ENCODE data around the gene APPL2.

The APPL2 gene

GRCh38 chr12:105237666-105238065 is 1.7 kb upstream of the APPL2 start:
- Mint-ChIP-seq H3K27ac (no peak overlapping the region), H3K4me1 (ENCODE audit: low read depth) (peaks cover 30% of the 10 kb centered on the region), H3K36me3 (ENCODE audit: low read depth) (peaks cover 8% of the 10 kb centered on the region), H3K4me3 (no peak overlapping the region), H3K9me3 (no peaks in the 10 kb centered on the region), H3K27me3 (ENCODE audit: low read depth) (peaks cover 4% of the 10 kb centered on the region)

GRCh38 chr12:105235281-105235731 is 668 bp downstream of the APPL2 start:
- Mint-ChIP-seq H3K4me3 (peak overlapping the region; percentile 88), H3K27me3 (ENCODE audit: low read depth) (peaks cover 4% of the 10 kb centered on the region), H3K9me3 (no peaks in the 10 kb centered on the region), H3K4me1 (ENCODE audit: low read depth) (peaks cover 32% of the 10 kb centered on the region), H3K27ac (peak overlapping the region; percentile 81), H3K36me3 (ENCODE audit: low read depth) (peaks cover 17% of the 10 kb centered on the region)

GRCh38 chr12:105234197-105234596 is 1.8 kb downstream of the APPL2 start:
- Mint-ChIP-seq H3K4me1 (ENCODE audit: low read depth) (peaks cover 37% of the 10 kb centered on the region), H3K27ac (no peak overlapping the region), H3K36me3 (ENCODE audit: low read depth) (peaks cover 17% of the 10 kb centered on the region), H3K4me3 (peak overlapping the region; percentile 88), H3K27me3 (ENCODE audit: low read depth) (peaks cover 4% of the 10 kb centered on the region), H3K9me3 (no peaks in the 10 kb centered on the region)

- Mint-ChIP-seq H3K27me3 (ENCODE audit: low read depth) (peaks cover 4% of the 10 kb centered on the region), H3K4me3 (no peak overlapping the region), H3K4me1 (ENCODE audit: low read depth) (peaks cover 46% of the 10 kb centered on the region), H3K27ac (no peak overlapping the region), H3K36me3 (ENCODE audit: low read depth) (peaks cover 25% of the 10 kb centered on the region), H3K9me3 (no peaks in the 10 kb centered on the region)
These were observed 2.7 kb downstream of the APPL2 start for GRCh38 chr12:105233041-105233905.

- Mint-ChIP-seq H3K4me1 (ENCODE audit: low read depth) (peaks cover 53% of the 10 kb centered on the region), H3K4me3 (no peak overlapping the region), H3K27me3 (ENCODE audit: low read depth) (peaks cover under 1% of the 10 kb centered on the region), H3K36me3 (ENCODE audit: low read depth) (peaks cover 35% of the 10 kb centered on the region), H3K27ac (no peak overlapping the region), H3K9me3 (no peaks in the 10 kb centered on the region)
These were observed 4.6 kb downstream of the APPL2 start for GRCh38 chr12:105231396-105231795.

- H3K4me1 Mint-ChIP-seq (ENCODE audit: low read depth), result peaks cover 56% of the 10 kb centered on the region
- H3K9me3 Mint-ChIP-seq, result no peaks in the 10 kb centered on the region
- peaks cover 41% of the 10 kb centered on the region for H3K36me3 Mint-ChIP-seq (ENCODE audit: low read depth)
- H3K27me3 Mint-ChIP-seq (ENCODE audit: low read depth), result no peaks in the 10 kb centered on the region
- H3K27ac Mint-ChIP-seq, result no peak overlapping the region
- no peak overlapping the region for H3K4me3 Mint-ChIP-seq
These were observed 6.6 kb downstream of the APPL2 start for GRCh38 chr12:105229371-105229770.

- Mint-ChIP-seq H3K4me3 (no peak overlapping the region), H3K9me3 (no peaks in the 10 kb centered on the region), H3K27ac (peak overlapping the region; percentile 59), H3K36me3 (ENCODE audit: low read depth) (peaks cover 38% of the 10 kb centered on the region), H3K27me3 (ENCODE audit: low read depth) (no peaks in the 10 kb centered on the region), H3K4me1 (ENCODE audit: low read depth) (peaks cover 51% of the 10 kb centered on the region)
These were observed 7.0 kb downstream of the APPL2 start for GRCh38 chr12:105228966-105229365.

- H3K27me3 Mint-ChIP-seq (ENCODE audit: low read depth), result no peaks in the 10 kb centered on the region
- peak overlapping the region; percentile 59 for H3K27ac Mint-ChIP-seq
- H3K36me3 Mint-ChIP-seq (ENCODE audit: low read depth), result peaks cover 38% of the 10 kb centered on the region
- peak overlapping the region; percentile 50 for H3K4me3 Mint-ChIP-seq
- peaks cover 47% of the 10 kb centered on the region for H3K4me1 Mint-ChIP-seq (ENCODE audit: low read depth)
- H3K9me3 Mint-ChIP-seq, result no peaks in the 10 kb centered on the region
These were observed 7.5 kb downstream of the APPL2 start for GRCh38 chr12:105228494-105228893.

GRCh38 chr12:105227879-105228278 is 8.1 kb downstream of the APPL2 start:
- Mint-ChIP-seq H3K27me3 (ENCODE audit: low read depth) (no peaks in the 10 kb centered on the region), H3K36me3 (ENCODE audit: low read depth) (peaks cover 38% of the 10 kb centered on the region), H3K4me1 (ENCODE audit: low read depth) (peaks cover 41% of the 10 kb centered on the region), H3K9me3 (no peaks in the 10 kb centered on the region), H3K4me3 (no peak overlapping the region), H3K27ac (no peak overlapping the region)

GRCh38 chr12:105226219-105226618 is 9.8 kb downstream of the APPL2 start:
- H3K9me3 Mint-ChIP-seq, result no peaks in the 10 kb centered on the region
- peak overlapping the region; percentile 19 for H3K4me3 Mint-ChIP-seq
- no peaks in the 10 kb centered on the region for H3K27me3 Mint-ChIP-seq (ENCODE audit: low read depth)
- H3K27ac Mint-ChIP-seq, result no peak overlapping the region
- peaks cover 45% of the 10 kb centered on the region for H3K36me3 Mint-ChIP-seq (ENCODE audit: low read depth)
- peaks cover 42% of the 10 kb centered on the region for H3K4me1 Mint-ChIP-seq (ENCODE audit: low read depth)

- H3K9me3 Mint-ChIP-seq, result no peaks in the 10 kb centered on the region
- H3K4me1 Mint-ChIP-seq (ENCODE audit: low read depth), result peaks cover 41% of the 10 kb centered on the region
- H3K36me3 Mint-ChIP-seq (ENCODE audit: low read depth), result peaks cover 40% of the 10 kb centered on the region
- H3K27me3 Mint-ChIP-seq (ENCODE audit: low read depth), result no peaks in the 10 kb centered on the region
- no peak overlapping the region for H3K4me3 Mint-ChIP-seq
- H3K27ac Mint-ChIP-seq, result no peak overlapping the region
These were observed 10.4 kb downstream of the APPL2 start for GRCh38 chr12:105225505-105226015.

- Mint-ChIP-seq H3K27ac (no peak overlapping the region), H3K27me3 (ENCODE audit: low read depth) (no peaks in the 10 kb centered on the region), H3K9me3 (no peaks in the 10 kb centered on the region), H3K4me1 (ENCODE audit: low read depth) (peaks cover 37% of the 10 kb centered on the region), H3K36me3 (ENCODE audit: low read depth) (peaks cover 39% of the 10 kb centered on the region), H3K4me3 (no peak overlapping the region)
These were observed 11.6 kb downstream of the APPL2 start for GRCh38 chr12:105224399-105224798.

- peaks cover 37% of the 10 kb centered on the region for H3K36me3 Mint-ChIP-seq (ENCODE audit: low read depth)
- no peak overlapping the region for H3K27ac Mint-ChIP-seq
These were observed 12.1 kb downstream of the APPL2 start for GRCh38 chr12:105223884-105224283.

GRCh38 chr12:105223352-105223845 is 12.6 kb downstream of the APPL2 start:
- Mint-ChIP-seq H3K27ac (no peak overlapping the region), H3K27me3 (ENCODE audit: low read depth) (no peaks in the 10 kb centered on the region), H3K4me3 (no peak overlapping the region), H3K36me3 (ENCODE audit: low read depth) (peaks cover 32% of the 10 kb centered on the region), H3K9me3 (no peaks in the 10 kb centered on the region), H3K4me1 (ENCODE audit: low read depth) (peaks cover 27% of the 10 kb centered on the region)

More at GRCh38 chr12:105223884-105224283, 12.1 kb downstream of the APPL2 start:
- H3K27me3 Mint-ChIP-seq (ENCODE audit: low read depth), result no peaks in the 10 kb centered on the region
- H3K4me3 Mint-ChIP-seq, result no peak overlapping the region
- no peaks in the 10 kb centered on the region for H3K9me3 Mint-ChIP-seq
- H3K4me1 Mint-ChIP-seq (ENCODE audit: low read depth), result peaks cover 32% of the 10 kb centered on the region

Data from T-helper 1 cell treated with Interleukin-12 subunit alpha and Interleukin-12 subunit beta and Interleukin-4 antibody, amounts not matched to agents 30 μg/mL and 1 μg/mL, for 36 hours (primary cell).